AG04449 (cell line): ENCODE measurements around the gene CREB5.

Source experiments
- CTCF ChIA-PET: fragments of 350-600 bp; formaldehyde crosslinking; extraction: SDS; loops from one replicate; lab custom pipeline; 2021; ENCODE audit warnings: antibody characterized with exemption; lab: Yijun Ruan, JAX
- POLR2A ChIA-PET: fragments of 400-600, 350-600 bp; formaldehyde crosslinking; extraction: SDS; loops from one replicate; lab custom pipeline; 2020; ENCODE audit warnings: antibody characterized with exemption, inconsistent platforms; lab: Yijun Ruan, JAX
- DNase-seq: peaks from one replicate; pipeline ENCODE4 v3.0.0-alpha.2; 2010; ENCODE audit warnings: low read depth, low spot score
- H3K4me3 ChIP-seq: 2 replicates; pipeline ENCODE4 v1.5.1; 2011; ENCODE audit warnings: low read depth, mild to moderate bottlenecking, control low read depth, low read length
- TF ChIP-seq, protein P1 (sequence below): IDR thresholded peaks from one replicate; pipeline ENCODE4 v1.5.1; 2011; ENCODE audit warnings: mild to moderate bottlenecking, moderate library complexity, low read length, control low read depth, inconsistent platforms; ENCODE audit not compliant: insufficient read depth; ENCODE audit errors: missing control alignments

Gene CREB5

DNA sequence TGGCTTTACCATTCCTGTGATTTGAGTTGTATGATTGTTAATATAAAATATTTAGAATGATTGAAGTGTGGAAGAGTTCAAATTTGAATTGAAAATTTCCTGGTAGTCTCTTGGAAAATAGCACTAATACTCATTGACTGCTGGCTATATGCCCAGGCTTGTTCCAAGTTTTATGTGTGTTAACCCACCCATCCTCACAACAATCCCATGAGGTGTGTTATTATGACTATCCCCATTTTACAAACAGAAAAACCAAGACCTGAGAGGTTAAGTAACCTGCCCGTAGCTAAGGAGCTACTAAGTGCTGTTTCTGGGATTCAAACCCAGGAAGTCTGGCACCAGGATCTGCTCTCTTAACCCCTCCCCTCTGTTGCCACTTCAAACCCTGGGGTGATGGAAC, 213.9 kb downstream of the CREB5 start:
- TF ChIP-seq, protein P1, sequence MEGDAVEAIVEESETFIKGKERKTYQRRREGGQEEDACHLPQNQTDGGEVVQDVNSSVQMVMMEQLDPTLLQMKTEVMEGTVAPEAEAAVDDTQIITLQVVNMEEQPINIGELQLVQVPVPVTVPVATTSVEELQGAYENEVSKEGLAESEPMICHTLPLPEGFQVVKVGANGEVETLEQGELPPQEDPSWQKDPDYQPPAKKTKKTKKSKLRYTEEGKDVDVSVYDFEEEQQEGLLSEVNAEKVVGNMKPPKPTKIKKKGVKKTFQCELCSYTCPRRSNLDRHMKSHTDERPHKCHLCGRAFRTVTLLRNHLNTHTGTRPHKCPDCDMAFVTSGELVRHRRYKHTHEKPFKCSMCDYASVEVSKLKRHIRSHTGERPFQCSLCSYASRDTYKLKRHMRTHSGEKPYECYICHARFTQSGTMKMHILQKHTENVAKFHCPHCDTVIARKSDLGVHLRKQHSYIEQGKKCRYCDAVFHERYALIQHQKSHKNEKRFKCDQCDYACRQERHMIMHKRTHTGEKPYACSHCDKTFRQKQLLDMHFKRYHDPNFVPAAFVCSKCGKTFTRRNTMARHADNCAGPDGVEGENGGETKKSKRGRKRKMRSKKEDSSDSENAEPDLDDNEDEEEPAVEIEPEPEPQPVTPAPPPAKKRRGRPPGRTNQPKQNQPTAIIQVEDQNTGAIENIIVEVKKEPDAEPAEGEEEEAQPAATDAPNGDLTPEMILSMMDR = no peak
- CTCF ChIA-PET = interaction anchor here (0.6 to 1.7 kb wide), 10 partner anchors 12 to 327 kb away, joined by 3 to 5 read pairs (median 3); no protein-coding TSS in a partner anchor
- H3K4me3 ChIP-seq = no peak overlapping the region
- POLR2A ChIA-PET = no interaction called here
- no peak for DNase-seq

DNA sequence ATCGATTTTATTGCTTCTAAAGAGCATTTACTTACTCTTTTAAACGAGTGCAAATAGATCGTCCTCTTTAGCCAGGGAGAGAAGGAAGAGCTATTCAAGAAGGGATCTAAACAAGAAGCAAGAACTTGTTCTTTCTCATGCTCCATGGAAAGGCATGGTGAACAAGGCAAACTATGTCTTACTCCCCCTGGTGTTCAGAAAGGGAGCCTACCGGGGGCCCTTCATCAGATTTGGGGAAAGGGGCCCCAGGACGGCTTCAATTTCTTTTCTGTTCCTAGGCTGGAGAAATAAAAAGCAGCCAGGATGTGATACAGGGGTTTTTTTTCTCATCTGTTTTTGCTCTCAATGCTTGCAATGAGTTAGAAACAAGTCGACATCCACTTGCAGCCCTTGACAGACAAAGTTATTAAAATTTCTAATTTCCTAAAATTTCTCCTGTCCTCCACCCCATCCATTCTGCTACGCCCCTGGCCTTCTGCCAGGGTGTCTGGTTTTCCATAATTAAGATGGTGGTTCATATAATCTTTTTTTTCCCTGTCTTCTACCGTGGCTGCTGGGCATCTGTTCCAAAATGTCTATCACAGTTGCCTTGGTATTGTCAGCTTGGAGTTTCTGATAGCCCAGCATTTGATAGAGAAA, 214.4 kb downstream of the CREB5 start:
- H3K4me3 ChIP-seq = no peak overlapping the region
- POLR2A ChIA-PET = no interaction called here
- no peak for DNase-seq
- CTCF ChIA-PET = interaction anchor here (0.6 to 1.7 kb wide), 14 partner anchors 8 to 327 kb away, joined by 3 to 5 read pairs (median 3); no protein-coding TSS in a partner anchor
- TF ChIP-seq, protein P1 = peak; percentile 58

DNA sequence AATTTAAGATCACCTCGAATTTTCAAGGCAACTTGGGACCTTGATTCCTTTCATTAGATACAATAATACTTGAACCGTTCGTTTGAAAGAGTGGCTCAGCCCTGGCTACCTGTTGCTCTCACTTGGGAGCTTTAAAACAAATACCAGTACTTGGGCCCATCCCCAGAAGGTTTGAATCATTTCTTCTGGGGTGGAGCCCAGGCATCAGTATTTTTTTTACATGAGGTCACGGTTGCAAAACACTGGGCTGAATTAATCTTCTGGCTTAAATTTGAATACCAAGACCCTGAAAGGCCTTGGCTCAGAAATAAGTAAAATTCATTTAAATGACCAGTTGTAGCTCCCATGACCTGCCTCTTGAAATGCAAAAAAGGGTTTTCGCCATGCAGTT, 214.9 kb downstream of the CREB5 start:
- H3K4me3 ChIP-seq = no peak overlapping the region
- ChIA-PET POLR2A (no interaction called here), CTCF (interaction anchor here (0.6 to 1.7 kb wide), 7 partner anchors 8 to 238 kb away, joined by 3 to 5 read pairs (median 4); no protein-coding TSS in a partner anchor)
- no peak for DNase-seq
- TF ChIP-seq, protein P1 = no peak

DNA sequence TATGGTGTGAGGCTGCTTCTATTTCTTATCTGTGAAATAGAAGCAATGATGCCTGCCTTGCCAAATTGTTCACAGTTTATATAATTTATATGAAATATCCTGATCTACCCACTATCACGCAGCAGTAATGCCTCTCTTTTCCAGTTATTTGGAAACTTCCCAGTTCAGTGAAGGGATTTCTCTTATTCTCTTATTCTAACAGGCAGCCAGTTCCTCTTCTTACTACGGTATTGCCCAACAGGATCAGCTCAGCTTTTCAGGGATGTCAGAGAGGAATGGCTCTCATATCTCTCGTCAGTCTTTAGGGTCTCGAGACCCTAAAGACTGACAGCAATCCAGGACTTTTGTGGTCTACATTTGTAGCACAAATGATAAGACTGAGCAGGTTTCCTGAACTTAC, 215.6 kb downstream of the CREB5 start:
- H3K4me3 ChIP-seq = no peak overlapping the region
- ChIA-PET CTCF (interaction anchor here (1.0 to 1.7 kb wide), 4 partner anchors 9 to 56 kb away, joined by 3 to 4 read pairs (median 4); no protein-coding TSS in a partner anchor), POLR2A (no interaction called here)
- no peak for DNase-seq
- TF ChIP-seq, protein P1 = no peak

DNA sequence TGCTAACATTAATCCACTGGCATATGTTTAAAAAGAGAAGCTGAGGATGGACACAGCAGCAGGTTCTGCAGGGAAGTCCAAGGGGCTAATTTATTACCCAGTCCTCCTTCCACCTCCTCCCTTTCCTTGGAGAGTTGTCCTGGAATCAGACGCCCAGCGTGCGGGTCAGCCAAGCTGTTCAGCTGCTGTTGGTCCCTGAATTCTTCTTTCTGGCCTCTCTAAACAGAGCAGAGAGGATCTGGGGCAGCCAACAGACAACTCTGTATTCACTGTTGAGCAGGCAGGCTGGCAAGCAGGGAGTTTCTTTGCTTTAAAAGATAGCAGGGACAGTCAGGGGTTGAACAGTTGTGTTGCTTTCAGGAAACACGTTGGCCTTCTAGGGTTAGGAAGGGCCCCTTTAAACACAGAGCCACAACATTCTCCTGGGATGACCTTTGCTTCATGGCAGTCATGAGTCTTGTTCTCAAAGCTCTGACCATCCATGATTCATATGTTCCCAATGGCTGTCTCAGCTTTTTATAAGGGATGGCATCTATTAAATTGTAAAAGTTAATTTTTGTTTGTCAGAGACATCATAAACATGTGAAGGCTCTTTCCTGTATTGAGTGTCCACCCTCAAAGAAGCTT, 217.0 kb downstream of the CREB5 start:
- DNase-seq = no peak
- H3K4me3 ChIP-seq = no peak overlapping the region
- TF ChIP-seq, protein P1 = no peak
- CTCF ChIA-PET = interaction anchor here (1.0 to 1.4 kb wide), 2 partner anchors 8 to 11 kb away, joined by 3 read pairs; no protein-coding TSS in a partner anchor
- POLR2A ChIA-PET = interaction anchor here (0.6 kb wide), 1 partner anchor 240 kb away, joined by 3 read pairs; no protein-coding TSS in a partner anchor

DNA sequence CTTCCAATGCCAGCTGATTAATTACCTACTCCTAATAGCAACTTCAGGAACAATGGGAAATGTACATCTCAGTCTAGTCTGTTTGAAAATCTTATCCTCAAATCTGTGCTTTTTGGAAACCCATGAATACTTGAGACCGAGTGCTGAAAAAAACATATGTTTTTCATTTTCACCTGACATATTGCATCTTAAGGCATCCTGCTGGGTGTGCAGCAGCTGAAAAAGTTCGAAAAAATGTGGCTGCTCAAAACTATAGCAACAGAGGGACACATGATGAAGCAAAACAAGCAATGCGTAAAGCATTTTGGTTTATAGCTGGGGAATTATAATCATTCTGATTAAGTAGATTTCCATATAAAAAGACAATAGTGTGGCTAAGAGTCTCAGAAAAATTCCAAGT, 218.0 kb downstream of the CREB5 start:
- ChIA-PET POLR2A (no interaction called here), CTCF (interaction anchor here (1.4 kb wide), 1 partner anchor 10 kb away, joined by 3 read pairs; no protein-coding TSS in a partner anchor)
- H3K4me3 ChIP-seq = no peak overlapping the region
- DNase-seq = no peak
- TF ChIP-seq, protein P1 = no peak
